ENCODE results near the gene GAB1.

The GAB1 gene

GRCh38 chr4:143458966-143459365 lies 122.3 kb downstream of the GAB1 start:
- Histone ChIP-seq H3K36me3 (ENCODE audit: control insufficient read depth in 2 of 2, insufficient read depth in 2 of 2, low read length in 2 of 2) (peaks cover 18 to 34% of the 10 kb centered on the region in 2 donors), H3K4me1 (ENCODE audit: control insufficient read depth in 2 of 2, insufficient read depth in 2 of 2, low read length in 2 of 2) (no peaks in the 10 kb centered on the region), H3K9ac (ENCODE audit: low read depth in 1 of 2, low read length in 2 of 2) (no peak overlapping the region), H3K9me3 (ENCODE audit: control insufficient read depth in 2 of 2, low read length in 2 of 2) (no peaks in the 10 kb centered on the region), H3K27ac (ENCODE audit: low read depth in 2 of 2, low read length in 2 of 2) (no peak overlapping the region), H3K4me3 (ENCODE audit: low read length in 2 of 2) (no peak overlapping the region), H3K27me3 (ENCODE audit: control insufficient read depth in 2 of 2, insufficient read depth in 2 of 2, low read length in 2 of 2) (no peaks in the 10 kb centered on the region)

- Histone ChIP-seq H3K4me3 (ENCODE audit: low read length in 2 of 2) (no peak overlapping the region), H3K27ac (ENCODE audit: low read depth in 2 of 2, low read length in 2 of 2) (no peak overlapping the region), H3K36me3 (ENCODE audit: control insufficient read depth in 2 of 2, insufficient read depth in 2 of 2, low read length in 2 of 2) (peaks cover 16 to 23% of the 10 kb centered on the region in 2 donors), H3K9ac (ENCODE audit: low read depth in 1 of 2, low read length in 2 of 2) (no peak overlapping the region), H3K4me1 (ENCODE audit: control insufficient read depth in 2 of 2, insufficient read depth in 2 of 2, low read length in 2 of 2) (no peaks in the 10 kb centered on the region), H3K27me3 (ENCODE audit: control insufficient read depth in 2 of 2, insufficient read depth in 2 of 2, low read length in 2 of 2) (no peaks in the 10 kb centered on the region), H3K9me3 (ENCODE audit: control insufficient read depth in 2 of 2, low read length in 2 of 2) (no peaks in the 10 kb centered on the region)
These were observed 136.9 kb downstream of the GAB1 start for GRCh38 chr4:143473334-143474126.

- Histone ChIP-seq H3K9ac (ENCODE audit: low read depth in 1 of 2, low read length in 2 of 2) (no peak overlapping the region), H3K27ac (ENCODE audit: low read depth in 2 of 2, low read length in 2 of 2) (no peak overlapping the region)
These were observed 140.8 kb downstream of the GAB1 start for GRCh38 chr4:143477487-143477886.

GRCh38 chr4:143481361-143481760 lies 144.7 kb downstream of the GAB1 start:
- Histone ChIP-seq H3K4me1 (ENCODE audit: control insufficient read depth in 2 of 2, insufficient read depth in 2 of 2, low read length in 2 of 2) (no peaks in the 10 kb centered on the region), H3K27ac (ENCODE audit: low read depth in 2 of 2, low read length in 2 of 2) (no peak overlapping the region), H3K27me3 (ENCODE audit: control insufficient read depth in 2 of 2, insufficient read depth in 2 of 2, low read length in 2 of 2) (no peaks in the 10 kb centered on the region), H3K9me3 (ENCODE audit: control insufficient read depth in 2 of 2, low read length in 2 of 2) (no peaks in the 10 kb centered on the region), H3K9ac (ENCODE audit: low read depth in 1 of 2, low read length in 2 of 2) (no peak overlapping the region), H3K4me3 (ENCODE audit: low read length in 2 of 2) (no peak overlapping the region), H3K36me3 (ENCODE audit: control insufficient read depth in 2 of 2, insufficient read depth in 2 of 2, low read length in 2 of 2) (no peaks in the 10 kb centered on the region)

More at GRCh38 chr4:143477487-143477886, 140.8 kb downstream of the GAB1 start:
- no peaks in the 10 kb centered on the region for H3K9me3 ChIP-seq (ENCODE audit: control insufficient read depth in 2 of 2, low read length in 2 of 2)
- no peaks in the 10 kb centered on the region for H3K27me3 ChIP-seq (ENCODE audit: control insufficient read depth in 2 of 2, insufficient read depth in 2 of 2, low read length in 2 of 2)
- peaks cover under 1 to 4% of the 10 kb centered on the region in 2 donors for H3K36me3 ChIP-seq (ENCODE audit: control insufficient read depth in 2 of 2, insufficient read depth in 2 of 2, low read length in 2 of 2)
- H3K4me3 ChIP-seq (ENCODE audit: low read length in 2 of 2) = no peak overlapping the region
- no peaks in the 10 kb centered on the region for H3K4me1 ChIP-seq (ENCODE audit: control insufficient read depth in 2 of 2, insufficient read depth in 2 of 2, low read length in 2 of 2)

GRCh38 chr4:143482840-143483239 lies 146.2 kb downstream of the GAB1 start:
- Histone ChIP-seq H3K27ac (ENCODE audit: low read depth in 2 of 2, low read length in 2 of 2) (no peak overlapping the region), H3K9me3 (ENCODE audit: control insufficient read depth in 2 of 2, low read length in 2 of 2) (no peaks in the 10 kb centered on the region), H3K27me3 (ENCODE audit: control insufficient read depth in 2 of 2, insufficient read depth in 2 of 2, low read length in 2 of 2) (no peaks in the 10 kb centered on the region), H3K4me1 (ENCODE audit: control insufficient read depth in 2 of 2, insufficient read depth in 2 of 2, low read length in 2 of 2) (no peaks in the 10 kb centered on the region), H3K36me3 (ENCODE audit: control insufficient read depth in 2 of 2, insufficient read depth in 2 of 2, low read length in 2 of 2) (no peaks in the 10 kb centered on the region), H3K4me3 (ENCODE audit: low read length in 2 of 2) (no peak overlapping the region), H3K9ac (ENCODE audit: low read depth in 1 of 2, low read length in 2 of 2) (no peak overlapping the region)

GRCh38 chr4:143486314-143486713 lies 149.6 kb downstream of the GAB1 start:
- H3K27ac ChIP-seq (ENCODE audit: low read depth in 2 of 2, low read length in 2 of 2) = no peak overlapping the region
- no peaks in the 10 kb centered on the region for H3K27me3 ChIP-seq (ENCODE audit: control insufficient read depth in 2 of 2, insufficient read depth in 2 of 2, low read length in 2 of 2)
- H3K36me3 ChIP-seq (ENCODE audit: control insufficient read depth in 2 of 2, insufficient read depth in 2 of 2, low read length in 2 of 2) = no peaks in the 10 kb centered on the region
- H3K4me3 ChIP-seq (ENCODE audit: low read length in 2 of 2) = no peak overlapping the region
- no peaks in the 10 kb centered on the region for H3K4me1 ChIP-seq (ENCODE audit: control insufficient read depth in 2 of 2, insufficient read depth in 2 of 2, low read length in 2 of 2)
- no peak overlapping the region for H3K9ac ChIP-seq (ENCODE audit: low read depth in 1 of 2, low read length in 2 of 2)
- no peaks in the 10 kb centered on the region for H3K9me3 ChIP-seq (ENCODE audit: control insufficient read depth in 2 of 2, low read length in 2 of 2)

- Histone ChIP-seq H3K27ac (ENCODE audit: low read depth in 2 of 2, low read length in 2 of 2) (no peak overlapping the region), H3K9ac (ENCODE audit: low read depth in 1 of 2, low read length in 2 of 2) (no peak overlapping the region), H3K9me3 (ENCODE audit: control insufficient read depth in 2 of 2, low read length in 2 of 2) (no peaks in the 10 kb centered on the region), H3K36me3 (ENCODE audit: control insufficient read depth in 2 of 2, insufficient read depth in 2 of 2, low read length in 2 of 2) (no peaks in the 10 kb centered on the region), H3K27me3 (ENCODE audit: control insufficient read depth in 2 of 2, insufficient read depth in 2 of 2, low read length in 2 of 2) (no peaks in the 10 kb centered on the region), H3K4me1 (ENCODE audit: control insufficient read depth in 2 of 2, insufficient read depth in 2 of 2, low read length in 2 of 2) (no peaks in the 10 kb centered on the region), H3K4me3 (ENCODE audit: low read length in 2 of 2) (no peak overlapping the region)
These were observed 152.0 kb downstream of the GAB1 start for GRCh38 chr4:143488687-143489086.

- no peaks in the 10 kb centered on the region for H3K27me3 ChIP-seq (ENCODE audit: control insufficient read depth in 2 of 2, insufficient read depth in 2 of 2, low read length in 2 of 2)
- H3K9ac ChIP-seq (ENCODE audit: low read depth in 1 of 2, low read length in 2 of 2) = no peak overlapping the region
- no peak overlapping the region for H3K27ac ChIP-seq (ENCODE audit: low read depth in 2 of 2, low read length in 2 of 2)
- H3K9me3 ChIP-seq (ENCODE audit: control insufficient read depth in 2 of 2, low read length in 2 of 2) = no peaks in the 10 kb centered on the region
- no peak overlapping the region for H3K4me3 ChIP-seq (ENCODE audit: low read length in 2 of 2)
- no peaks in the 10 kb centered on the region for H3K4me1 ChIP-seq (ENCODE audit: control insufficient read depth in 2 of 2, insufficient read depth in 2 of 2, low read length in 2 of 2)
- no peaks in the 10 kb centered on the region for H3K36me3 ChIP-seq (ENCODE audit: control insufficient read depth in 2 of 2, insufficient read depth in 2 of 2, low read length in 2 of 2)
These were observed 152.4 kb downstream of the GAB1 start for GRCh38 chr4:143489106-143489505.

- Histone ChIP-seq H3K36me3 (ENCODE audit: control insufficient read depth in 2 of 2, insufficient read depth in 2 of 2, low read length in 2 of 2) (no peaks in the 10 kb centered on the region), H3K9ac (ENCODE audit: low read depth in 1 of 2, low read length in 2 of 2) (no peak overlapping the region), H3K27ac (ENCODE audit: low read depth in 2 of 2, low read length in 2 of 2) (no peak overlapping the region)
These were observed 161.3 kb downstream of the GAB1 start for GRCh38 chr4:143498021-143498420.

GRCh38 chr4:143502231-143502630 lies 165.6 kb downstream of the GAB1 start:
- H3K4me1 ChIP-seq (ENCODE audit: control insufficient read depth in 2 of 2, insufficient read depth in 2 of 2, low read length in 2 of 2) = no peaks in the 10 kb centered on the region
- no peaks in the 10 kb centered on the region for H3K27me3 ChIP-seq (ENCODE audit: control insufficient read depth in 2 of 2, insufficient read depth in 2 of 2, low read length in 2 of 2)
- H3K9me3 ChIP-seq (ENCODE audit: control insufficient read depth in 2 of 2, low read length in 2 of 2) = no peaks in the 10 kb centered on the region
- no peak overlapping the region for H3K4me3 ChIP-seq (ENCODE audit: low read length in 2 of 2)
- no peak overlapping the region for H3K27ac ChIP-seq (ENCODE audit: low read depth in 2 of 2, low read length in 2 of 2)
- H3K9ac ChIP-seq (ENCODE audit: low read depth in 1 of 2, low read length in 2 of 2) = no peak overlapping the region
- no peaks in the 10 kb centered on the region for H3K36me3 ChIP-seq (ENCODE audit: control insufficient read depth in 2 of 2, insufficient read depth in 2 of 2, low read length in 2 of 2)

More at GRCh38 chr4:143498021-143498420, 161.3 kb downstream of the GAB1 start:
- Histone ChIP-seq H3K27me3 (ENCODE audit: control insufficient read depth in 2 of 2, insufficient read depth in 2 of 2, low read length in 2 of 2) (no peaks in the 10 kb centered on the region), H3K4me3 (ENCODE audit: low read length in 2 of 2) (no peak overlapping the region), H3K4me1 (ENCODE audit: control insufficient read depth in 2 of 2, insufficient read depth in 2 of 2, low read length in 2 of 2) (no peaks in the 10 kb centered on the region), H3K9me3 (ENCODE audit: control insufficient read depth in 2 of 2, low read length in 2 of 2) (no peaks in the 10 kb centered on the region)

Measured in mucosa of rectum (tissue), 2 donors.